ENCODE data around the gene PDGFRA. TPM values are rescaled to one million over a fixed set of nuclear protein-coding genes. Genes with fewer than 3 reads are reported as not detected.
"Not testable (repeated sequence)": the region's sequence is repeated elsewhere in the genome, so short reads cannot be mapped to it uniquely, and the experiment has no call there.

The PDGFRA gene
- total RNA-seq, 2 donors from 2014 or later: 20.5 to 32.5 TPM

- H3K27ac ChIP-seq: no peak overlapping the region
- intact Hi-C loops (cut with DNase I): no loop called here
- no peaks in the 10 kb centered on the region for H3K4me1 ChIP-seq
- H3K4me3 ChIP-seq: no peak overlapping the region
- no peaks in the 10 kb centered on the region for H3K27me3 ChIP-seq
- TF ChIP-seq CTCF (IDR thresholded peaks at IDR 0.05): no peak
- no peaks in the 10 kb centered on the region for H3K9me3 ChIP-seq
- H3K9ac ChIP-seq (ENCODE audit: low read depth in 2 of 2, low read length in 2 of 2): no peak overlapping the region
- DNase-seq: no peak
- H3K36me3 ChIP-seq: no peaks in the 10 kb centered on the region
These were observed 103.4 kb downstream of the PDGFRA start for GRCh38 chr4:54332542-54332941.

- H3K4me1 ChIP-seq: no peaks in the 10 kb centered on the region
- no peaks in the 10 kb centered on the region for H3K36me3 ChIP-seq
- no peaks in the 10 kb centered on the region for H3K9me3 ChIP-seq
- no peak overlapping the region for H3K27ac ChIP-seq
- H3K4me3 ChIP-seq: no peak overlapping the region
- TF ChIP-seq CTCF (IDR thresholded peaks at IDR 0.05): no peak
- DNase-seq: no peak
- H3K27me3 ChIP-seq: no peaks in the 10 kb centered on the region
- intact Hi-C loops (cut with DNase I): no loop called here
- no peak overlapping the region for H3K9ac ChIP-seq (ENCODE audit: low read depth in 2 of 2, low read length in 2 of 2)
These were observed 104.6 kb downstream of the PDGFRA start for GRCh38 chr4:54333657-54334056.

- H3K9ac ChIP-seq (ENCODE audit: low read depth in 2 of 2, low read length in 2 of 2); H3K9me3 ChIP-seq; H3K27ac ChIP-seq; H3K27me3 ChIP-seq; intact Hi-C loops (cut with DNase I); DNase-seq; H3K4me1 ChIP-seq; H3K4me3 ChIP-seq; H3K36me3 ChIP-seq: not testable (repeated sequence)
These were observed 105.7 kb downstream of the PDGFRA start for GRCh38 chr4:54334769-54335168.

- H3K9me3 ChIP-seq: no peaks in the 10 kb centered on the region
- H3K36me3 ChIP-seq: no peaks in the 10 kb centered on the region
- DNase-seq: no peak
- H3K9ac ChIP-seq (ENCODE audit: low read depth in 2 of 2, low read length in 2 of 2): no peak overlapping the region
- no peaks in the 10 kb centered on the region for H3K4me1 ChIP-seq
- H3K27ac ChIP-seq: no peak overlapping the region
- no peak overlapping the region for H3K4me3 ChIP-seq
- intact Hi-C loops (cut with DNase I): no loop called here
- TF ChIP-seq CTCF (IDR thresholded peaks at IDR 0.05): no peak
- H3K27me3 ChIP-seq: no peaks in the 10 kb centered on the region
These were observed 107.9 kb downstream of the PDGFRA start for GRCh38 chr4:54337009-54337408.

- H3K36me3 ChIP-seq; H3K27ac ChIP-seq; intact Hi-C loops (cut with DNase I); H3K9ac ChIP-seq (ENCODE audit: low read depth in 2 of 2, low read length in 2 of 2); H3K4me1 ChIP-seq; H3K4me3 ChIP-seq; DNase-seq; H3K9me3 ChIP-seq; H3K27me3 ChIP-seq: not testable (repeated sequence)
These were observed 113.0 kb downstream of the PDGFRA start for GRCh38 chr4:54342067-54342466.

Other genes with a start within 250 kb of the PDGFRA start
- 10 to 100 TPM; 13.5 to 26.2 TPM for gene CHIC2, start 164.7 kb upstream of the PDGFRA start, total RNA-seq
- gene GSX2, start 129.1 kb upstream of the PDGFRA start, total RNA-seq: not detected